Measurements from ENCODE around the gene SMC1B.
"Not testable (repeated sequence)": the region's sequence is repeated elsewhere in the genome, so short reads cannot be mapped to it uniquely, and the experiment has no call there.

The SMC1B gene

GRCh38 chr22:45328822-45329529 is 84.4 kb downstream of the SMC1B start:
- H3K9ac ChIP-seq: 0 out of 22 replicates have a peak overlapping the region, but pooled peaks of 1 of the 11 experiments have one; percentile 31
- no peaks in the 10 kb centered on the region for H3K9me3 ChIP-seq (replicated peaks in 1 of 11)
- peaks cover 0 to 44% (median 19%) of the 10 kb centered on the region in 11 experiments; a peak in 14 of 22 replicates for H4K20me1 ChIP-seq
- no peak overlapping the region for H3K4me3 ChIP-seq
- H3K27ac ChIP-seq: no peak overlapping the region
- no peak for TF ChIP-seq Cebpa-rat (IDR thresholded peaks at IDR 0.05)
- no peaks in the 10 kb centered on the region for H3K27me3 ChIP-seq
- H3K36me3 ChIP-seq: peaks cover 85 to 98% (median 92%) of the 10 kb centered on the region in 11 experiments
- peaks cover 0 to 5% (median 0%) of the 10 kb centered on the region in 10 experiments; a peak in 2 of 20 replicates for H3K4me1 ChIP-seq
- H3K4me2 ChIP-seq: no peak overlapping the region

- not testable (repeated sequence) for H3K27me3 ChIP-seq; H3K4me1 ChIP-seq; H3K9me3 ChIP-seq (replicated peaks in 1 of 11); H3K27ac ChIP-seq; H3K4me3 ChIP-seq; H3K4me2 ChIP-seq
- Histone ChIP-seq H3K9ac (0 out of 22 replicates have a peak overlapping the region, but pooled peaks of 1 of the 11 experiments have one; percentile 31), H4K20me1 (peaks cover 0 to 51% (median 23%) of the 10 kb centered on the region in 11 experiments; a peak in 16 of 22 replicates), H3K36me3 (peaks cover 87 to 98% (median 96%) of the 10 kb centered on the region in 11 experiments)
Measured at GRCh38 chr22:45328261-45328660, 85.1 kb downstream of the SMC1B start.

DNA sequence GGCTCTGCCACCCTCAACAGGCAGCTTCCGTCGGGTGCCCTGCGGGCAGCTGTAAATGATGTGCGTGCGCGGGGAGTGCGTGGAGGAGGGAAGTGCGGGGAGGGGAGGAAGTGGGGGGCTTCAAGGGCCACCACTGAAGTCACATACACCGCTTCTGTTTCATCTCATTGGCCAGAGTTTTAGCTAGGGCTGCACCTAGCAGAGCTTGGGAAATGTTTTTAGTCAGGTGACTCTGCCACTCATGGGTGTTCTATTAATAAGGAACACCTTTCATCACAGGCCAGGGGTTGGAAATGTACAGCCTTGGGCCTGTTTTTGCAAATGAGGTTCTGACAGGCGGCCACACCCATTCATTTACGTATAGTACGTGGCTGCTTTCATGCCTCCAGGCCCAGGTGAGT is 89.1 kb downstream of the SMC1B start:
- H4K20me1 ChIP-seq: peaks cover 0 to 72% (median 60%) of the 10 kb centered on the region in 11 experiments; a peak in 20 of 22 replicates
- no peak for TF ChIP-seq Cebpa-rat (IDR thresholded peaks at IDR 0.05)
- H3K36me3 ChIP-seq: peaks cover 60 to 75% (median 69%) of the 10 kb centered on the region in 11 experiments
- H3K4me1 ChIP-seq: peaks cover 24 to 45% (median 35%) of the 10 kb centered on the region in 10 experiments
- H3K4me2 ChIP-seq: no peak overlapping the region
- no peaks in the 10 kb centered on the region for H3K27me3 ChIP-seq
- H3K9ac ChIP-seq: no peak overlapping the region
- H3K4me3 ChIP-seq: no peak overlapping the region
- H3K9me3 ChIP-seq (replicated peaks in 1 of 11): no peaks in the 10 kb centered on the region
- no peak overlapping the region for H3K27ac ChIP-seq

DNA sequence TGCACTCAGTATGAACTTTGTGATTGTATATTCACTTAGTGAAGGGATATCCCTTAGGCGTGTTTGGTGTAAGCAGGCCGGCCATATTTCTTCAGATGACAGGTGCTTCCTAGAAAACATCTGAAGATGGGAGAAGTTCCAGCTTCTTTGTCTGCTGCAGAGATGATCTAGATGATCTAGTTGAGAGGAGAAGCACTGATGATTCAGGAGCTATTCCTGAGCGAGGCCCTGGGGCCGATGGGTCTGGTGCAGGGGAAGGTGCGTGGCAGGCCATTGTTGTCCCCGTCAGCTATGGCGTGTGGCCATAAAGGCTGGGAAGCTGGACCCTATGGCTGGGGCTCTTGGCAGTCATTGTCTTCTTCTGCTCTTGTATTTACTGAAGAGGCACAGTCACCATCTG is 89.7 kb downstream of the SMC1B start:
- Histone ChIP-seq H3K9me3 (replicated peaks in 1 of 11) (no peaks in the 10 kb centered on the region), H3K27me3 (no peaks in the 10 kb centered on the region), H3K27ac (no peak overlapping the region), H3K36me3 (peaks cover 54 to 69% (median 63%) of the 10 kb centered on the region in 11 experiments), H3K9ac (no peak overlapping the region), H3K4me3 (no peak overlapping the region), H4K20me1 (peaks cover 0 to 78% (median 66%) of the 10 kb centered on the region in 11 experiments; a peak in 20 of 22 replicates), H3K4me2 (no peak overlapping the region), H3K4me1 (peaks cover 30 to 51% (median 41%) of the 10 kb centered on the region in 10 experiments)
- TF ChIP-seq Cebpa-rat (IDR thresholded peaks at IDR 0.05): no peak

GRCh38 chr22:45322873-45323525 is 90.4 kb downstream of the SMC1B start:
- Histone ChIP-seq H3K9ac (no peak overlapping the region), H4K20me1 (peaks cover 0 to 85% (median 73%) of the 10 kb centered on the region in 11 experiments; a peak in 20 of 22 replicates), H3K9me3 (replicated peaks in 1 of 11) (no peaks in the 10 kb centered on the region), H3K36me3 (peaks cover 48 to 63% (median 57%) of the 10 kb centered on the region in 11 experiments), H3K27ac (no peak overlapping the region), H3K4me2 (peak overlapping the region in 5 of 11 experiments; percentile 77 to 90 (median 84); a peak in 2 of 22 replicates), H3K27me3 (no peaks in the 10 kb centered on the region), H3K4me1 (peaks cover 37 to 58% (median 48%) of the 10 kb centered on the region in 10 experiments), H3K4me3 (no peak overlapping the region)
- TF ChIP-seq Cebpa-rat (IDR thresholded peaks at IDR 0.05): no peak

GRCh38 chr22:45321827-45322226 is 91.6 kb downstream of the SMC1B start:
- Histone ChIP-seq H3K9ac (peak overlapping the region in 3 of 11 experiments; percentile 39 to 46 (median 44); a peak in 7 of 22 replicates), H3K4me1 (peaks cover 46 to 70% (median 60%) of the 10 kb centered on the region in 10 experiments), H3K27ac (peak overlapping the region in 2 of 11 experiments; percentile 3 to 8; a peak in 1 of 22 replicates), H4K20me1 (peaks cover 5 to 97% (median 85%) of the 10 kb centered on the region in 11 experiments; a peak in 20 of 22 replicates), H3K27me3 (no peaks in the 10 kb centered on the region), H3K9me3 (replicated peaks in 1 of 11) (no peaks in the 10 kb centered on the region), H3K4me2 (peak overlapping the region; percentile 36 to 90 (median 77)), H3K36me3 (peaks cover 38 to 57% (median 46%) of the 10 kb centered on the region in 11 experiments), H3K4me3 (no peak overlapping the region)
- no peak for TF ChIP-seq Cebpa-rat (IDR thresholded peaks at IDR 0.05)

DNA sequence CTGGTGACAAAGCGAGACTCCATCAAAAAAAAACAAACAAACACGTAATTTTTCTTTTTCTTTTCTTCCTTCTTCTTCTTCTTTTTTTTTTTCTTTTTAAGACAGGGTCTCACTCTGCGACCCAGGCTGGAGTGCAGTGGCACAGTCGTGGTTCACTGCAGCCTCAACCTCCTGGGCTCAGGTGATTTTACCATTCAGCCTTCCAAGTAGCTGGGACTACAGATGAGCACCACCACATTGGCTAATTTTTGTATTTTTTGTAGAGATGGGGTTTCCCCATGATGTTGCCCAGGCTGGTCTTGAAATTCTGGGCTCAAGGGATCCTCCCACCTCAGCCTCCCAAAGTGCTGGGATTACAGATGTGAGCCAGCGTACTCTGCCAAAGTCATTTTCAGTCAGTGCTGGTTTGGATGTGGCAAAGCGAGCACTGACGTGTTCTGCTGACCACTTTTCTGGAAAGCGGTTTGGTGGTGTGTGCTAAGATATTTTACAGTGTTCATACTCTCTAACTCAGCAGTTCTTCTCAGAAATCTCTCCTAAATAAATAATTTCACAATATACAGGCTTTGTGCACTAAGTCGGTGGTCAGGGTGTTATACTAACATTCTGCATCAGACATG is 92.9 kb downstream of the SMC1B start:
- no peak for TF ChIP-seq Cebpa-rat (IDR thresholded peaks at IDR 0.05)
- Histone ChIP-seq H3K4me2 (peak overlapping the region in 10 of 11 experiments; percentile 65 to 89 (median 80); a peak in 18 of 22 replicates), H3K9me3 (replicated peaks in 1 of 11) (no peaks in the 10 kb centered on the region), H3K9ac (peak overlapping the region in 1 of 11 experiments; percentile 44; a peak in 1 of 22 replicates), H3K36me3 (peaks cover 33 to 51% (median 43%) of the 10 kb centered on the region in 11 experiments), H3K4me1 (peaks cover 60 to 84% (median 73%) of the 10 kb centered on the region in 10 experiments), H3K27ac (no peak overlapping the region), H3K4me3 (no peak overlapping the region), H3K27me3 (no peaks in the 10 kb centered on the region), H4K20me1 (peaks cover 12 to 100% (median 94%) of the 10 kb centered on the region in 11 experiments; a peak in 20 of 22 replicates)

GRCh38 chr22:45319324-45319685 is 94.1 kb downstream of the SMC1B start:
- no peak overlapping the region for H3K4me3 ChIP-seq
- H3K9ac ChIP-seq: peak overlapping the region in 10 of 11 experiments; percentile 1 to 60 (median 47); a peak in 15 of 22 replicates
- peak overlapping the region; percentile 65 to 89 (median 82) for H3K4me2 ChIP-seq
- TF ChIP-seq Cebpa-rat (IDR thresholded peaks at IDR 0.05): no peak
- H3K36me3 ChIP-seq: peaks cover 21 to 40% (median 32%) of the 10 kb centered on the region in 11 experiments
- no peaks in the 10 kb centered on the region for H3K27me3 ChIP-seq
- peaks cover 69 to 92% (median 82%) of the 10 kb centered on the region in 10 experiments for H3K4me1 ChIP-seq
- peaks cover 22 to 100% (median 96%) of the 10 kb centered on the region in 11 experiments; a peak in 21 of 22 replicates for H4K20me1 ChIP-seq
- H3K9me3 ChIP-seq (replicated peaks in 1 of 11): no peaks in the 10 kb centered on the region
- H3K27ac ChIP-seq: peak overlapping the region; percentile 15 to 70 (median 52); a peak in 20 of 22 replicates

Measured in BLaER1 treated with 17β-estradiol and CSF1 and Interleukin-3, amounts not matched to agents 10 nM and 100 nM (cell line).